GM23248 (cell line): ENCODE results near the gene THEM4. TPM values are rescaled to one million over a fixed set of nuclear protein-coding genes. Genes with fewer than 3 reads are reported as not detected.

Source experiments
- DNase-seq: peaks from one replicate; pipeline ENCODE4 v3.0.0-alpha.2; 2015
- H2AFZ ChIP-seq: fragments of 200-600 bp; sonication (generic); 2 replicates; pipeline ENCODE4 v1.6.1; 2016; ENCODE audit warnings: antibody characterized with exemption
- H3F3A ChIP-seq: fragments of 200-600 bp; sonication (generic); 2 replicates; pipeline ENCODE4 v1.6.1; 2016; ENCODE audit warnings: mild to moderate bottlenecking, antibody characterized with exemption, mixed run types; ENCODE audit not compliant: insufficient read depth
- H3K27ac ChIP-seq: fragments of 200-600 bp; sonication (generic); 2 replicates; pipeline ENCODE4 v1.5.1; 2016; ENCODE audit warnings: mild to moderate bottlenecking
- H3K27me3 ChIP-seq: fragments of 200-600 bp; sonication (generic); replicated peaks from 2 replicates; pipeline ENCODE4 v1.6.1; 2016; ENCODE audit warnings: mild to moderate bottlenecking; ENCODE audit not compliant: insufficient read depth
- H3K36me3 ChIP-seq: fragments of 200-600 bp; sonication (generic); 2 replicates; pipeline ENCODE4 v1.6.1; 2016; ENCODE audit warnings: low read depth, mild to moderate bottlenecking
- H3K4me1 ChIP-seq: fragments of 200-600 bp; sonication (generic); 2 replicates; pipeline ENCODE4 v1.6.1; 2016; ENCODE audit warnings: mild to moderate bottlenecking; ENCODE audit not compliant: insufficient read depth
- H3K4me2 ChIP-seq: fragments of 200-600 bp; sonication (generic); one replicate; pipeline ENCODE4 v1.6.1; 2016; ENCODE audit warnings: mild to moderate bottlenecking; ENCODE audit not compliant: unreplicated experiment
- H3K4me3 ChIP-seq: fragments of 200-600 bp; sonication (generic); 2 replicates; pipeline ENCODE4 v1.5.1; 2016; ENCODE audit warnings: mild to moderate bottlenecking
- H3K79me2 ChIP-seq: fragments of 200-600 bp; sonication (generic); 2 replicates; pipeline ENCODE4 v1.6.1; 2016; ENCODE audit warnings: mild to moderate bottlenecking; ENCODE audit not compliant: insufficient read depth
- H3K9ac ChIP-seq: fragments of 200-600 bp; sonication (generic); 2 replicates; pipeline ENCODE4 v1.6.1; 2016; ENCODE audit warnings: mild to moderate bottlenecking
- H3K9me2 ChIP-seq: fragments of 200-600 bp; sonication (generic); 2 replicates; pipeline ENCODE4 v1.6.1; 2016; ENCODE audit warnings: mixed run types, mild to moderate bottlenecking, moderate library complexity; ENCODE audit not compliant: insufficient read depth
- H3K9me3 ChIP-seq: fragments of 200-600 bp; sonication (generic); one replicate; pipeline ENCODE4 v1.6.1; 2017; ENCODE audit warnings: low read depth
- H4K20me1 ChIP-seq: fragments of 200-600 bp; sonication (generic); 2 replicates; pipeline ENCODE4 v1.6.0; 2016; ENCODE audit not compliant: insufficient read depth
- EZH2 ChIP-seq: fragments of 200-600 bp; sonication (generic); IDR thresholded peaks from 2 replicates; pipeline ENCODE4 v1.6.1; 2018; ENCODE audit warnings: antibody characterized with exemption, mild to moderate bottlenecking; ENCODE audit not compliant: insufficient read depth, poor library complexity, severe bottlenecking
- EZH2phosphoT487 ChIP-seq: fragments of 200-600 bp; sonication (generic); IDR thresholded peaks from 2 replicates; pipeline ENCODE4 v1.6.1; 2018; ENCODE audit warnings: antibody characterized with exemption, moderate library complexity, mild to moderate bottlenecking, low read depth; ENCODE audit not compliant: insufficient read depth
- WGBS, 2 experiments: methylation state at CpG; one replicate each; pipeline ENCODE4 v1.1.6; 2015 to 2017; ENCODE audit warnings: low lambda C conversion rate in 2 of 2, low coverage in 1 of 2; ENCODE audit errors: missing lambda C conversion rate in 2 of 2; 5-methylcytosine and 5-hydroxymethylcytosine counted together
- in situ Hi-C: fragments of 300-500 bp; cut with MboI; formaldehyde crosslinking; loops from 2 replicates; pipeline ENCODE4 v1.15.0; 2020
- polyA plus RNA-seq: library from polyadenylated mRNA; unstranded; fragments of >200 nt; fragmentation: Nextera tagmentation; extraction: Ambion mirVana; gene quantifications from 2 replicates; pipeline ENCODE4 v1.2.1, GENCODE V29; 2016
- total RNA-seq: library from RNA; depleted of rRNA; stranded (reverse); fragments of >200 nt; shearing (Covaris generic); gene quantifications from 2 replicates; pipeline ENCODE4 v1.2.3, GENCODE V29; 2014

The THEM4 gene
- total and polyA plus RNA-seq, 2 experiments from 2014 or later = 14.6 to 17.9 TPM

- TF ChIP-seq EZH2phosphoT487 (no peak), EZH2 (no peak)
- Histone ChIP-seq H3K9me2 (no peaks in the 10 kb centered on the region), H4K20me1 (no peaks in the 10 kb centered on the region), H3F3A (peaks cover 11% of the 10 kb centered on the region; the same call in 1 of the 2 replicates), H3K9me3 (no peaks in the 10 kb centered on the region), H3K36me3 (no peaks in the 10 kb centered on the region), H3K27me3 (peaks cover 21% of the 10 kb centered on the region), H3K4me1 (no peaks in the 10 kb centered on the region), H3K4me2 (no peak overlapping the region), H2AFZ (no peak overlapping the region), H3K9ac (no peak overlapping the region), H3K79me2 (no peaks in the 10 kb centered on the region), H3K4me3 (no peak overlapping the region), H3K27ac (no peak overlapping the region)
- DNase-seq = no peak
- 65 to 74% methylated on average over 3 of the region's 3 CpGs for WGBS, 2 experiments
- in situ Hi-C loops = no loop called here
Measured at GRCh38 chr1:151837197-151837596, 72.1 kb downstream of the THEM4 start.

- WGBS, 2 experiments = 90 to 95% methylated on average over 7 of the region's 7 CpGs
- H3K79me2 ChIP-seq = no peaks in the 10 kb centered on the region
- H3K36me3 ChIP-seq = no peaks in the 10 kb centered on the region
- H3K27ac ChIP-seq = no peak overlapping the region
- no peaks in the 10 kb centered on the region for H3K9me3 ChIP-seq
- no peaks in the 10 kb centered on the region for H3K4me1 ChIP-seq
- no peak overlapping the region for H2AFZ ChIP-seq
- H3F3A ChIP-seq = 0 out of 2 replicates have a peak, but pooled peaks cover under 1% of the 10 kb centered on the region
- no peak for DNase-seq
- in situ Hi-C loops = no loop called here
- H3K27me3 ChIP-seq = peaks cover 19% of the 10 kb centered on the region
- TF ChIP-seq EZH2phosphoT487 = no peak
- TF ChIP-seq EZH2 = no peak
- no peak overlapping the region for H3K4me2 ChIP-seq
- no peaks in the 10 kb centered on the region for H3K9me2 ChIP-seq
- H3K9ac ChIP-seq = no peak overlapping the region
- no peak overlapping the region for H3K4me3 ChIP-seq
- no peaks in the 10 kb centered on the region for H4K20me1 ChIP-seq
Measured at GRCh38 chr1:151835596-151835995, 73.7 kb downstream of the THEM4 start.

GRCh38 chr1:151834239-151834638 is 75.1 kb downstream of the THEM4 start:
- Histone ChIP-seq H2AFZ (no peak overlapping the region), H3K27ac (no peak overlapping the region), H3K9ac (no peak overlapping the region), H3K27me3 (peaks cover 7% of the 10 kb centered on the region), H3K4me1 (no peaks in the 10 kb centered on the region), H3K36me3 (no peaks in the 10 kb centered on the region), H3F3A (no peaks in the 10 kb centered on the region), H3K4me3 (no peak overlapping the region), H3K4me2 (no peak overlapping the region), H3K9me3 (no peaks in the 10 kb centered on the region), H3K79me2 (no peaks in the 10 kb centered on the region), H4K20me1 (no peaks in the 10 kb centered on the region), H3K9me2 (no peaks in the 10 kb centered on the region)
- in situ Hi-C loops = no loop called here
- no peak for DNase-seq
- 75 to 78% methylated on average over 3 of the region's 3 CpGs for WGBS, 2 experiments
- no peak for TF ChIP-seq EZH2phosphoT487
- no peak for TF ChIP-seq EZH2

GRCh38 chr1:151833172-151833900 is 76.0 kb downstream of the THEM4 start:
- 78 to 96% methylated on average over 4 to 8 of the region's 8 CpGs for WGBS, 2 experiments
- Histone ChIP-seq H3K4me3 (no peak overlapping the region), H3K27me3 (no peaks in the 10 kb centered on the region; the same call in 1 of the 2 replicates), H2AFZ (no peak overlapping the region), H3K79me2 (no peaks in the 10 kb centered on the region), H3K4me1 (no peaks in the 10 kb centered on the region), H3K9ac (no peak overlapping the region), H4K20me1 (no peaks in the 10 kb centered on the region), H3F3A (no peaks in the 10 kb centered on the region), H3K9me3 (no peaks in the 10 kb centered on the region), H3K36me3 (no peaks in the 10 kb centered on the region), H3K9me2 (no peaks in the 10 kb centered on the region), H3K4me2 (no peak overlapping the region), H3K27ac (no peak overlapping the region)
- TF ChIP-seq EZH2phosphoT487 = no peak
- TF ChIP-seq EZH2 = no peak
- in situ Hi-C loops = no loop called here
- DNase-seq = no peak
